Adipocyte (in vitro differentiated cells): ENCODE results near the gene MS4A10.

Experiments used
- DNase-seq: peaks from one replicate; pipeline ENCODE4 v3.0.0-alpha.2; 2015; ENCODE audit warnings: low read depth
- H3K27me3 ChIP-seq: replicated peaks from 2 replicates; pipeline ENCODE4 v1.7.0; 2013; ENCODE audit warnings: mild to moderate bottlenecking, low read length, moderate library complexity; ENCODE audit not compliant: control insufficient read depth, insufficient read depth
- H3K36me3 ChIP-seq: 2 replicates; pipeline ENCODE4 v1.7.0; 2013; ENCODE audit warnings: low read length, mild to moderate bottlenecking, moderate library complexity; ENCODE audit not compliant: control insufficient read depth, insufficient read depth, severe bottlenecking
- H3K4me1 ChIP-seq: 2 replicates; pipeline ENCODE4 v1.7.0; 2013; ENCODE audit warnings: mild to moderate bottlenecking, low read length, moderate library complexity; ENCODE audit not compliant: control insufficient read depth, insufficient read depth
- H3K4me3 ChIP-seq: 2 replicates; pipeline ENCODE4 v1.7.0; 2013; ENCODE audit warnings: mild to moderate bottlenecking, low read length, moderate library complexity
- H3K9ac ChIP-seq: 2 replicates; pipeline ENCODE4 v1.7.0; 2013; ENCODE audit warnings: mild to moderate bottlenecking, low read length, moderate library complexity
- H3K9me3 ChIP-seq: 2 replicates; pipeline ENCODE4 v1.7.0; 2013; ENCODE audit warnings: mild to moderate bottlenecking, low read length, moderate library complexity; ENCODE audit not compliant: control insufficient read depth

Gene MS4A10

DNA sequence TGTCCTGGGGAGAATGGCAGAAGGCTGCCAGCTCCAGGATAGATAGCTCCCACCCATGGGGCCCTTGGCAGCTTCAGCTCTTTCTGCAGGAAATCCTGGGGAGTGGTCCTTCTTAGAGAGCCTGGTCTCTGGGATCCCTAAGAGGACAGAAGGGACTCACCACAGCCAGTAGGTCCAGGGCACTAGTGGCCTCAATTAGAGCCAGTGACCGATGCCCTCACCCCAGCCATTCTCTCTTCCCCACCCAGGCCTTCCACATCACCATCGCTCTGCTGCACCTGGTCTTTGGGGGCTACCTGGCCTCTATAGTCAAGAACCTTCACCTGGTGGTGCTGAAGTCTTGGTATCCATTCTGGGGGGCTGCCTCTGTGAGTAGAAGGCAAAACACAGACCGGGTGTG lies 5.6 kb downstream of the MS4A10 start:
- no peaks in the 10 kb centered on the region for H3K36me3 ChIP-seq
- peaks cover 38% of the 10 kb centered on the region for H3K27me3 ChIP-seq
- no peak overlapping the region for H3K9ac ChIP-seq
- DNase-seq: no peak
- H3K4me1 ChIP-seq: peaks cover 24% of the 10 kb centered on the region
- peaks cover 15% of the 10 kb centered on the region for H3K9me3 ChIP-seq
- H3K4me3 ChIP-seq: no peak overlapping the region

DNA sequence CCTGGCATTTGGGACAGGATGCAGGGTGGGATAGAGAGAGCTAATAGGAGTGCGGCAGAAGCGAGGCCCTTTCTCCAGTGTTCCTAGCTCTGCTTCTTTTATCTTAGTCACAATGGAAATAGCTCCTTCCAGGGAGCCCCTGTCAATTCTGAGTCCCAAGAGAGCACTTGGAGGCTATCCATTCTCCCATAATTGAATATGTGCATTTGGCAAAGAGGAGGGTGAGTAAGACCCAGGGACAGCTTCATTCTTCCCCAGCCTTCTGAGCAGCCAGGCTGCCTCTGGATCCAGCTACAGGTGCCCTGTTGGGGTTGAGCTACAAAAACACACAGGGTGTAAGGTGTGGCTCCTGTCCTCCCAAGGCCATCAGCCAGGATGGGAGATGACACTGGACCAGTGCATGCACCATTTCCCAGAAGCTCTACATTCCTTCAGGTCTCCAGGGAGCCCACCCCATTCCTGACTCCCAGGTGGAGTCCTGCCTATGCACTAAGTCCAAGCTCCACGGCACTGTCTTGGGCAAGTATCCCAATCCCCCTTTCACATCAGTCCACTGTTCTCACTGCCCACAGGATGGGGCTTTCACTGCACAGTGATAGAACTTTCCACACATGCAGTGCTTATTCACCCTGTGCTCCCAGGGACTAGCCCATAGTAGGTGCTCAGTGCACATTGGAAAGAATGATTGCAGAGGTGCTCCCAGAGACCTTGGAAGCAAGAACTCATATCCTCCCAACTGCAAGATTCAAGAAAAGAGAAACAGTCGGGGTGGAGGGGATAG lies 6.2 kb downstream of the MS4A10 start:
- Histone ChIP-seq H3K4me1 (peaks cover 17% of the 10 kb centered on the region), H3K27me3 (peaks cover 38% of the 10 kb centered on the region), H3K4me3 (no peak overlapping the region), H3K36me3 (no peaks in the 10 kb centered on the region), H3K9me3 (peaks cover 15% of the 10 kb centered on the region), H3K9ac (no peak overlapping the region)
- DNase-seq: no peak

GRCh38 chr11:60792521-60792920 lies 7.4 kb downstream of the MS4A10 start:
- no peak for DNase-seq
- Histone ChIP-seq H3K4me1 (peaks cover 6% of the 10 kb centered on the region), H3K27me3 (peaks cover 42% of the 10 kb centered on the region), H3K9ac (no peak overlapping the region), H3K36me3 (no peaks in the 10 kb centered on the region), H3K9me3 (peaks cover 20% of the 10 kb centered on the region), H3K4me3 (no peak overlapping the region)

GRCh38 chr11:60795291-60795690 lies 10.2 kb downstream of the MS4A10 start:
- Histone ChIP-seq H3K4me1 (no peaks in the 10 kb centered on the region), H3K4me3 (no peak overlapping the region), H3K9me3 (peaks cover 22% of the 10 kb centered on the region), H3K9ac (no peak overlapping the region), H3K36me3 (no peaks in the 10 kb centered on the region), H3K27me3 (peaks cover 62% of the 10 kb centered on the region)
- no peak for DNase-seq

GRCh38 chr11:60797846-60798630 lies 12.9 kb downstream of the MS4A10 start:
- no peak overlapping the region for H3K4me3 ChIP-seq
- H3K27me3 ChIP-seq: peaks cover 57% of the 10 kb centered on the region
- H3K9ac ChIP-seq: no peak overlapping the region
- H3K9me3 ChIP-seq: peaks cover 7% of the 10 kb centered on the region
- H3K36me3 ChIP-seq: no peaks in the 10 kb centered on the region
- DNase-seq: no peak
- H3K4me1 ChIP-seq: no peaks in the 10 kb centered on the region

DNA sequence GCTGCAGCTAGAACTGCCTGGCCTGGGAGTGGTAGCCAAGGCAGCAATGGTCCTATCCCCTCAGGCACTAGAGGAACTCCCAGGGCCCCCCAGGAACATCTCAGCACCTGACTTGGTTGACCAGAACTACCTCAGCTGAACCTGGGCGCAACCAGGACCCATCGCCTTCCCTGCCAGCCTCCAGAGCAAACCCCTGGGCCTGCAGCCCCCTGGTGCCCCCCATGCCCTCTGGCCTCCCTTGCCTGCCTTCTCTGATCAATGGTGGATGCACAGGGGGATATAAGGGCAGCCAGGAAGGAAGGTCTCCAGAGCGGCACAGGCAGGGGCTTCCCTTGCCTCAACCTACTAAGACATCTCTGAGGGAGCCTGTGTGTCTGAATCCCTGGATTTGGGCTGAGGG lies 13.5 kb downstream of the MS4A10 start:
- peaks cover 56% of the 10 kb centered on the region for H3K27me3 ChIP-seq
- H3K4me1 ChIP-seq: no peaks in the 10 kb centered on the region
- no peak overlapping the region for H3K4me3 ChIP-seq
- DNase-seq: no peak
- H3K36me3 ChIP-seq: no peaks in the 10 kb centered on the region
- no peak overlapping the region for H3K9ac ChIP-seq
- peaks cover 7% of the 10 kb centered on the region for H3K9me3 ChIP-seq

DNA sequence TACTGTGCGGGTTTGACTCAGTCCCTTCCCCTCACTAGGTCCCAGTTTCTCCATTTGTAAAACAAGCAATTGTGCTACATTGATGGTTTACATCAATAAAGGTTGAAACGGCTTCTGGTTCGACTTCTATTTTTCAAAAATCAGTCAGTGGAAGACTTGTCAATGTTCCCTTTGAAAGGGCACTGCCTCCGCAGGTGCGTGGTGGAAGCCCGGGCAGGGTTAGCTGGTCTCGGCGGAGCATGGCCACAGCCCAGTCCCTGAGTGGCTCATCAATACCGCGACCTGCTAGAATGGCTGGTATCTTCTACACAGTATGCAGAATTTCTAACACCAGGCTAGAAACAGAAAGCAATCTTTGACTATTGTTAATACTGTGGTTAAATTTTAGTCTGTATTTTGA lies 16.1 kb downstream of the MS4A10 start:
- no peak overlapping the region for H3K9ac ChIP-seq
- no peak overlapping the region for H3K4me3 ChIP-seq
- no peaks in the 10 kb centered on the region for H3K4me1 ChIP-seq
- no peaks in the 10 kb centered on the region for H3K36me3 ChIP-seq
- H3K9me3 ChIP-seq: peaks cover 7% of the 10 kb centered on the region
- DNase-seq: no peak
- peaks cover 53% of the 10 kb centered on the region for H3K27me3 ChIP-seq

GRCh38 chr11:60803273-60803936 lies 18.3 kb downstream of the MS4A10 start:
- DNase-seq: no peak
- H3K27me3 ChIP-seq: peaks cover 41% of the 10 kb centered on the region
- peaks cover 2% of the 10 kb centered on the region for H3K9me3 ChIP-seq
- H3K4me3 ChIP-seq: no peak overlapping the region
- H3K9ac ChIP-seq: no peak overlapping the region
- no peaks in the 10 kb centered on the region for H3K36me3 ChIP-seq
- H3K4me1 ChIP-seq: no peaks in the 10 kb centered on the region

- Histone ChIP-seq H3K4me1 (no peaks in the 10 kb centered on the region), H3K4me3 (no peak overlapping the region), H3K9me3 (peaks cover 4% of the 10 kb centered on the region), H3K27me3 (peaks cover 41% of the 10 kb centered on the region), H3K9ac (no peak overlapping the region), H3K36me3 (no peaks in the 10 kb centered on the region)
- no peak for DNase-seq
Measured at GRCh38 chr11:60809249-60809648, 24.1 kb downstream of the MS4A10 start.

DNA sequence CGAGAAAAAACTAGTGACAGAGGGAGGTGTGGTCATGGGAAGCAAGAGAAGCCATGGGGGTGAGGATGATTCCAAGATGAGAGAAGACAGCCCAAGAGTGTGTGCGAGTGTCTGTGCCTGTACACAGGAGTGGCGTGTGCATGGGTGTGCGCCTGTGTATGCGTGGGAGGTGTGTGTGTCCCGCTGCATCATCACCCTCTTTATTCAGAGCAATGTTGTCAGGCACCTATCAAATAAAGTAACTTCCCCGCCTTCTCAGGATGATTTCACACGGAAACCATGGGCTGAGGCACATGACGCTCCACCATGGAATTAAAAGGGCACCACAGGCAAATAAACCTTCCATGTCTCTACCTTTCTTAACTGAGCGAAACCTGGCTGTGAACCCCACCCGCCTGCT lies 24.6 kb downstream of the MS4A10 start:
- DNase-seq: no peak
- no peaks in the 10 kb centered on the region for H3K4me1 ChIP-seq
- H3K4me3 ChIP-seq: no peak overlapping the region
- H3K36me3 ChIP-seq: no peaks in the 10 kb centered on the region
- H3K9ac ChIP-seq: no peak overlapping the region
- H3K9me3 ChIP-seq: peaks cover 4% of the 10 kb centered on the region
- peaks cover 41% of the 10 kb centered on the region for H3K27me3 ChIP-seq

- peaks cover 41% of the 10 kb centered on the region for H3K27me3 ChIP-seq
- no peaks in the 10 kb centered on the region for H3K36me3 ChIP-seq
- H3K4me1 ChIP-seq: no peaks in the 10 kb centered on the region
- H3K4me3 ChIP-seq: no peak overlapping the region
- H3K9me3 ChIP-seq: peaks cover 4% of the 10 kb centered on the region
- no peak overlapping the region for H3K9ac ChIP-seq
- no peak for DNase-seq
Measured at GRCh38 chr11:60810151-60810550, 25.0 kb downstream of the MS4A10 start.
